ENCODE results near the gene AMZ1.

AMZ1 gene

GRCh38 chr7:2757361-2757903, 69.4 kb downstream of the AMZ1 start:
- DNase-seq = no peak

- DNase-seq = peak; percentile 65
Measured at GRCh38 chr7:2757904-2758672, 70.1 kb downstream of the AMZ1 start.

DNA sequence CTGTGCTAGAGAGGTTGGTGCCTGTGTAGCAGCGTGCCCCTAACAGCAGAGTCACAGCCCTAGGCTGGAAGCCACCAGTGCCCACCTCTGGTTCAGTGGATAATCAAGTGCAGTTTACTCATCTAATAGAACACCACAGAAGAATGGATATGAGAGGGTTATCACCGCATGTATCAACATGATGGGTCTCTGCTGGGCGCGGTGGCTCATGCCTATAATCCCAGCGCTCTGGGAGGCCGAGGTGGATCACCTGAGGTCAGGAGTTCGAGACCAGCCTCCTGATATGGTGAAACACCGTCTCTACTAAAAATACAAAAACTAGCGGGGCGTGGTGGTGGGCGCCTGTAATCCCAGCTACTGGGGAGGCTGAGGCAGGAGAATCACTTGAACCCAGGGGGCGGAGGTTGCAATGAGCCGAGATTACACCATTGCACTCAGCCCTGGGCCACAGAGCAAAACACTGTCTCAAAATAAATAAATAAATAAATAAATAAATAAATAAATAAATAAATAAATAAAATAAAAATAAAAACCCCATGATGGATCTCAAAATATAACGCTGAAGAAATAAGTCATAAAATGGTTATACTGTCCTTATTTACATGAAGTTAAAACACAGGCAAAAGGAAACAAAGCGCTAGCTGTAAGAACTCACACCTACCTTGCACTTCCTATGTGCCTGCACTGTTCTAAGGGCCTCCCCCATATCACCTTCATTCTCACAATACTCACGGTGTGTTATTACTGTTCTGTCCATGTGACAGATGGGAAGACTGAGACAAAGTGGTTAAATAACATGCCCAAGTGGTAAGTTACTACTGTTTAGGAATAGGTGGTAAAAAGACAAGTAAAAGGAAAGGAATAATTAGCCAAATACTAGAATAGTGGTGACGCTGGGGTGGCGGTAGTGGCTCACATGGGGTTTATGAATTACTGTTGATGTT, 70.9 kb downstream of the AMZ1 start:
- DNase-seq = no peak

- no peak for DNase-seq
Measured at GRCh38 chr7:2759736-2760097, 71.7 kb downstream of the AMZ1 start.

DNA sequence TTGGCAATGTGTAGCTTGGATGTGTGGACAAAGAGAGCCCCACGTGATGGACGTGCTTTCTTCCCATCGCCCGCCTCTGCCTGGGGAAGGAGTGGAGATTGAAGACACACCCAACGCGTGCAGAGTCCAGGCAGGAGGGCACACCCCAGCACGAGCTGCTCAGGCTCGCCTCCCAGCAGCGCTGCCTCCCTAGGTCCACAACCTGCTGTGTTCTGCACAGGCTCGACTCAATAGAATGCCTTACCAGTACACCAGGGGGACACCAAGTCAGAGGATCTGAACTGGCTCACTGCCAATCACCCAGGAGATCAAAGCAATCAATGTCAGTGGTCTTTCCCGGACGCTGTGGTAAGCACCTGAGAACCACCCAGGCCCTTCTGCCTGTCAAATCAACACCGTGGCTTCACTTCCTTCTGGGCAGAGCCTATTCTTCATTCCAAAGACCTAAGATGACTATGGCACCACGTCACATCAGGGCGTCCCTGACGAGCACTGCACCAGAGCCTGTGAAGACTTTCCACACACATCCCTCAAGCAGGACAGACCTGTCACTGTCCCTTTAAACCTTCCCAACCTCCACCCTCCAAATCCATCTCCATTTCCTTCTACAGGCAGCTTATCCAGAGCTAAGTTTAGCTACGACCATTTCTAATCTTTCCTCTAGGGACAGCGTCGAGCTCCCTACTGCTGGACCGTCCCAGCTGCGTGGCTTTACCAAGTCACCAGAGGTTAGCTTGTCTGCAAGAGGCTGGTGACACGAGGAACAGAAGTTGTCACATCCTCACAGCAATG, 72.3 kb downstream of the AMZ1 start:
- no peak for DNase-seq

DNA sequence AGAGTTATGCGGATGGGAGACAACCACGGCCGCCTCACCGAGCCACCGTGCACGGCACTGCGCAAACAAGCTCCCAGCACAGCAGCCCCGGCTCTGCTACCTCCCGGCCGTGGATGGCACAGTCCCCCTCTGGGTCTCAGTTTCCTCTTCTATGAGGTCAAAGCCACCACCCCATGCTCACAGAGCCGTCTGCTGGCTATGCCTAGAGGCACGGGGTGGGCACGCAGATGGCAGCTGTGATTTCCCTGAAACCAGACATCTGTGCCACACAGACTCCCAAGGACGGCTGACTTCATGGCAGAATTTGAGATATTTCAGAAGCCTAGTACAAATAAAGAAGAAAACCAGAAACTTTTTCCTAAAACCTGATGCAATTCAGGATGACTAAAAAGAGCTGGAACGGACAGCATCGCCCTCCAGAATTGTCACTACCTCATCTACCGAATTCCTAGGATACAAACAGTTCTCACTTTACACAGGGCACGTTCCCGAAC, 73.2 kb downstream of the AMZ1 start:
- DNase-seq = no peak

- no peak for DNase-seq
Measured at GRCh38 chr7:2761801-2762497, 73.9 kb downstream of the AMZ1 start.

DNA sequence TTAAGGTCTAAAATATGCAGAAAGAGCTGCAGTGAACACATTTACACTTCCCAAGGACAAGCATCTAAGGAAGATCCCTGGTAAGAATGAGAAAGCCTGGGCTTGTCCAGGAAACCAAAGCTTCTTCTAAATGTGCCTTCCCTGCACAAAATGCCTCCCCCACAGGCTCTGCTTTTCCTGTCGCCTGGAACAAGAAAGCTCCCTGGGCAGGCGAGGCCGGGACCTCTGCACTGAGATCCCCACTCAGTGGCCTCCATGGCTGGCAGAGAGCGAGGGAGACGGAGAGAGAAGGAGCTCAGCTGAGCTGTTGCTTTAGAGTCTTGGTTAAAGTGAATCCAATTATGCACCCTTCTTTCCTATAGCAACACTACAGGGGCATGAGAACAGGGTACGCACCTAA, 75.6 kb downstream of the AMZ1 start:
- DNase-seq = no peak

DNA sequence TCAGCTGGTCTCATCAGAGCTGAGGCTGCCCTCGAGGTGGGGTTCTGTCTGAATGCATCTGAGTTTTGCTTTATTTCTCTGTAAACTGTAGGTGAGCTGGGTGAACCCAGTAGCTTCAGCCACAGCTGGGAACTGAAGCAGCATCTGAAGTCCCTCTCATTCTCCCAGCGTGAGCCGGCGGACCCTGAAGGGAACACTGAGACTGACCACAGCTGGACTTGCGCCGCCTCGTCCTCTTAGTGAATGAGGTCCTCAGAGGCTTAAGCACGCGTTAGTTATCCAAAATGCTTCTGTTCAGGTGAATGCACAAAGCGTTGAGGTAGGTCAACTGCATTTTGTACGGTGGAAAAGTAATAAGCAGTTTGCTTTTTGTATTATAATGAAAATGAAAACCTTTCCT, 76.6 kb downstream of the AMZ1 start:
- no peak for DNase-seq

All from stimulated activated CD4-positive, alpha-beta T cell treated with anti-CD3 and anti-CD28 coated beads, Interleukin-4, amount 100 ng/mL, for 1 hour (primary cell).